WTC11 (cell line): ENCODE data around the gene COPS9. TPM values are rescaled to one million over a fixed set of nuclear protein-coding genes. Genes with fewer than 3 reads are reported as not detected.

Experiments used
- ATAC-seq: fragments of 200-7000 bp; cut with Tn5 transposase; 2 replicates; pipeline ENCODE4 v1.10.0; 2021; ENCODE audit warnings: mild to moderate bottlenecking, moderate library complexity
- CTCF ChIA-PET: fragments of 300-600 bp; sonication (Branson Sonifier 250); formaldehyde crosslinking; loops from one replicate; lab custom pipeline; 2021; ENCODE audit warnings: antibody characterized with exemption; lab: Charles Lee
- POLR2A ChIA-PET: fragments of 350-600 bp; sonication (Branson Sonifier 250); formaldehyde crosslinking; loops from one replicate; lab custom pipeline; 2021; ENCODE audit warnings: antibody characterized with exemption; lab: Charles Lee
- DNase-seq: peaks from one replicate; pipeline ENCODE4 v3.0.0; 2021; ENCODE audit warnings: low spot score
- H3K27ac Mint-ChIP-seq: 2 replicates; pipeline ENCODE4 v1.8.0; 2021; ENCODE audit warnings: mixed read lengths
- H3K27me3 Mint-ChIP-seq: 2 replicates; pipeline ENCODE4 v1.8.0; 2021; ENCODE audit warnings: low read depth, mild to moderate bottlenecking, moderate library complexity, mixed read lengths
- H3K36me3 Mint-ChIP-seq: 2 replicates; pipeline ENCODE4 v1.8.0; 2021; ENCODE audit warnings: mixed read lengths
- H3K4me1 Mint-ChIP-seq: 2 replicates; pipeline ENCODE4 v1.8.0; 2022; ENCODE audit warnings: mixed read lengths
- H3K4me3 Mint-ChIP-seq: 2 replicates; pipeline ENCODE4 v1.8.0; 2021; ENCODE audit warnings: mild to moderate bottlenecking, moderate library complexity, mixed read lengths
- H3K9me3 Mint-ChIP-seq: 2 replicates; pipeline ENCODE4 v1.8.0; 2021; ENCODE audit warnings: mixed read lengths
- NR1H2 ChIP-seq: sonication (generic); formaldehyde crosslinking; IDR thresholded peaks from 2 replicates; pipeline ENCODE4 v1.9.0; 2021; ENCODE audit warnings: mild to moderate bottlenecking, moderate library complexity, missing genetic modification reagents
- OVOL2 ChIP-seq: fragments of 250-450 bp; sonication (Bioruptor Pico); IDR thresholded peaks from 2 replicates; pipeline ENCODE4 v1.9.0; 2021; ENCODE audit warnings: mild to moderate bottlenecking, borderline replicate concordance
- RORB ChIP-seq: fragments of 250-450 bp; sonication (Bioruptor Pico); IDR thresholded peaks from 2 replicates; pipeline ENCODE4 v1.9.0; 2021; ENCODE audit warnings: mild to moderate bottlenecking
- TCF7 ChIP-seq: sonication (generic); formaldehyde crosslinking; IDR thresholded peaks from 2 replicates; pipeline ENCODE4 v1.8.0; 2022; ENCODE audit warnings: mild to moderate bottlenecking, low read depth, missing genetic modification reagents, moderate library complexity
- TEAD1 ChIP-seq: sonication (generic); formaldehyde crosslinking; IDR thresholded peaks from 2 replicates; pipeline ENCODE4 v1.8.0; 2022; ENCODE audit warnings: mild to moderate bottlenecking, missing genetic modification reagents
- ZNF263 ChIP-seq: sonication (generic); formaldehyde crosslinking; IDR thresholded peaks from 2 replicates; pipeline ENCODE4 v1.8.1; 2022; ENCODE audit warnings: low read depth, mild to moderate bottlenecking, moderate library complexity, missing genetic modification reagents
- total RNA-seq: library from RNA; stranded (reverse); gene quantifications from 3 replicates; pipeline ENCODE4 v1.2.3, GENCODE V29; 2021
- TF ChIP-seq, protein P1 (sequence below): sonication (generic); formaldehyde crosslinking; IDR thresholded peaks from 2 replicates; pipeline ENCODE4 v1.8.1; 2023; ENCODE audit warnings: mild to moderate bottlenecking, moderate library complexity, missing genetic modification reagents
- TF ChIP-seq, protein P2 (sequence below): sonication (generic); formaldehyde crosslinking; IDR thresholded peaks from 2 replicates; pipeline ENCODE4 v1.8.1; 2022; ENCODE audit warnings: mild to moderate bottlenecking, moderate library complexity, missing genetic modification reagents
- TF ChIP-seq, protein P3 (sequence below): sonication (generic); formaldehyde crosslinking; IDR thresholded peaks from 2 replicates; pipeline ENCODE4 v1.8.1; 2023; ENCODE audit warnings: mild to moderate bottlenecking, missing genetic modification reagents, moderate library complexity
- TF ChIP-seq, protein P4 (sequence below): sonication (generic); formaldehyde crosslinking; IDR thresholded peaks from 2 replicates; pipeline ENCODE4 v1.8.1; 2023; ENCODE audit warnings: mild to moderate bottlenecking, missing genetic modification reagents, moderate library complexity
- TF ChIP-seq, protein P5 (sequence below): fragments of 200-600 bp; IDR thresholded peaks from 2 replicates; pipeline ENCODE4 v1.8.0; 2022; ENCODE audit warnings: antibody characterized with exemption
- TF ChIP-seq, protein P6 (sequence below): sonication (generic); formaldehyde crosslinking; IDR thresholded peaks from 2 replicates; pipeline ENCODE4 v1.8.1; 2023; ENCODE audit warnings: mild to moderate bottlenecking, missing genetic modification reagents

COPS9 gene
- total RNA-seq, 1 experiment from 2014 or later, result 142 TPM

DNA sequence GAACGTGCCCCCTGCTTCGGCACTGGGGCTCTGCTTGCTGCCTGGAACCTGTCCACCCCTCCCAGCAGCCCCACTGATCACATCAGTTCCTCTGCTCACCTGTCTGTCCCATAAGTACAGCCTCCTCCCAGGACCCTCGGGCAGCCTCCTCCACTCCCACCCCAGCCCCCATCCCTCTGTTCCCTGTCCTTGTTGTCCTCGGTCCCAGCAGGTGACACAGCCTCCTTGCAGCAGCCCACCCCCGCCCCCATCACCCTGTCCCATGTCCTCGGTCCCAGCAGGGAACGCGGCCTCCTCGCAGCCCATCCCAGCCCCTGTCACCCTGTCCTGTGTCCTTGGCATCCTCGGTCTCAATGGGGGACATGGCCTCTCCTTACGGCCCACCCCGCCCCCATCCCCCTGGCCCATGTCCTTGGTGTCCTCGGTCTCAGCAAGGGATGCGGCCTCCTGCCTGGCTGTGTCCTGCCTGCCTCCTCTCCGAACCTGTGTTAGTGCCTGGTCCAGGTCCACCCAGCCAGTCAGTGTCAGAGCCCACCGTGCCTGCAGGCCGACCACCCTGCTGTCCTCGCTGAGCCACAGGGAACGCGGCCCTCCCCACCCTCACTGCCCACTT, 8.7 kb upstream of the COPS9 start:
- ChIA-PET POLR2A (no interaction called here), CTCF (interaction anchor here (0.6 to 5.0 kb wide), 9 partner anchors 10 to 352 kb away, joined by 3 to 84 read pairs (median 4); no protein-coding TSS in a partner anchor)
- peaks cover 10% of the 10 kb centered on the region for H3K9me3 Mint-ChIP-seq
- no peak overlapping the region for H3K27ac Mint-ChIP-seq
- H3K27me3 Mint-ChIP-seq, result no peaks in the 10 kb centered on the region
- TF ChIP-seq TEAD1 (CRISPR knock-in tag) (no peak), NR1H2 (CRISPR knock-in tag) (no peak), RORB (no peak), TCF7 (CRISPR knock-in tag) (no peak)
- TF ChIP-seq, protein P1, sequence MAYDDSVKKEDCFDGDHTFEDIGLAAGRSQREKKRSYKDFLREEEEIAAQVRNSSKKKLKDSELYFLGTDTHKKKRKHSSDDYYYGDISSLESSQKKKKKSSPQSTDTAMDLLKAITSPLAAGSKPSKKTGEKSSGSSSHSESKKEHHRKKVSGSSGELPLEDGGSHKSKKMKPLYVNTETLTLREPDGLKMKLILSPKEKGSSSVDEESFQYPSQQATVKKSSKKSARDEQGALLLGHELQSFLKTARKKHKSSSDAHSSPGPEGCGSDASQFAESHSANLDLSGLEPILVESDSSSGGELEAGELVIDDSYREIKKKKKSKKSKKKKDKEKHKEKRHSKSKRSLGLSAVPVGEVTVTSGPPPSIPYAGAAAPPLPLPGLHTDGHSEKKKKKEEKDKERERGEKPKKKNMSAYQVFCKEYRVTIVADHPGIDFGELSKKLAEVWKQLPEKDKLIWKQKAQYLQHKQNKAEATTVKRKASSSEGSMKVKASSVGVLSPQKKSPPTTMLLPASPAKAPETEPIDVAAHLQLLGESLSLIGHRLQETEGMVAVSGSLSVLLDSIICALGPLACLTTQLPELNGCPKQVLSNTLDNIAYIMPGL, result no peak
- TF ChIP-seq, protein P2, sequence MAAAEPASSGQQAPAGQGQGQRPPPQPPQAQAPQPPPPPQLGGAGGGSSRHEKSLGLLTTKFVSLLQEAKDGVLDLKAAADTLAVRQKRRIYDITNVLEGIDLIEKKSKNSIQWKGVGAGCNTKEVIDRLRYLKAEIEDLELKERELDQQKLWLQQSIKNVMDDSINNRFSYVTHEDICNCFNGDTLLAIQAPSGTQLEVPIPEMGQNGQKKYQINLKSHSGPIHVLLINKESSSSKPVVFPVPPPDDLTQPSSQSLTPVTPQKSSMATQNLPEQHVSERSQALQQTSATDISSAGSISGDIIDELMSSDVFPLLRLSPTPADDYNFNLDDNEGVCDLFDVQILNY, result no peak
- TF ChIP-seq, protein P3, sequence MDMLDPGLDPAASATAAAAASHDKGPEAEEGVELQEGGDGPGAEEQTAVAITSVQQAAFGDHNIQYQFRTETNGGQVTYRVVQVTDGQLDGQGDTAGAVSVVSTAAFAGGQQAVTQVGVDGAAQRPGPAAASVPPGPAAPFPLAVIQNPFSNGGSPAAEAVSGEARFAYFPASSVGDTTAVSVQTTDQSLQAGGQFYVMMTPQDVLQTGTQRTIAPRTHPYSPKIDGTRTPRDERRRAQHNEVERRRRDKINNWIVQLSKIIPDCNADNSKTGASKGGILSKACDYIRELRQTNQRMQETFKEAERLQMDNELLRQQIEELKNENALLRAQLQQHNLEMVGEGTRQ (CRISPR knock-in tag), result no peak
- TF ChIP-seq, protein P4, sequence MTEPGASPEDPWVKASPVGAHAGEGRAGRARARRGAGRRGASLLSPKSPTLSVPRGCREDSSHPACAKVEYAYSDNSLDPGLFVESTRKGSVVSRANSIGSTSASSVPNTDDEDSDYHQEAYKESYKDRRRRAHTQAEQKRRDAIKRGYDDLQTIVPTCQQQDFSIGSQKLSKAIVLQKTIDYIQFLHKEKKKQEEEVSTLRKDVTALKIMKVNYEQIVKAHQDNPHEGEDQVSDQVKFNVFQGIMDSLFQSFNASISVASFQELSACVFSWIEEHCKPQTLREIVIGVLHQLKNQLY, result no peak
- H3K4me1 Mint-ChIP-seq, result peaks cover 8% of the 10 kb centered on the region
- no peaks in the 10 kb centered on the region for H3K36me3 Mint-ChIP-seq
- no peak overlapping the region for H3K4me3 Mint-ChIP-seq
- DNase-seq, result no peak
- no peak for ATAC-seq

DNA sequence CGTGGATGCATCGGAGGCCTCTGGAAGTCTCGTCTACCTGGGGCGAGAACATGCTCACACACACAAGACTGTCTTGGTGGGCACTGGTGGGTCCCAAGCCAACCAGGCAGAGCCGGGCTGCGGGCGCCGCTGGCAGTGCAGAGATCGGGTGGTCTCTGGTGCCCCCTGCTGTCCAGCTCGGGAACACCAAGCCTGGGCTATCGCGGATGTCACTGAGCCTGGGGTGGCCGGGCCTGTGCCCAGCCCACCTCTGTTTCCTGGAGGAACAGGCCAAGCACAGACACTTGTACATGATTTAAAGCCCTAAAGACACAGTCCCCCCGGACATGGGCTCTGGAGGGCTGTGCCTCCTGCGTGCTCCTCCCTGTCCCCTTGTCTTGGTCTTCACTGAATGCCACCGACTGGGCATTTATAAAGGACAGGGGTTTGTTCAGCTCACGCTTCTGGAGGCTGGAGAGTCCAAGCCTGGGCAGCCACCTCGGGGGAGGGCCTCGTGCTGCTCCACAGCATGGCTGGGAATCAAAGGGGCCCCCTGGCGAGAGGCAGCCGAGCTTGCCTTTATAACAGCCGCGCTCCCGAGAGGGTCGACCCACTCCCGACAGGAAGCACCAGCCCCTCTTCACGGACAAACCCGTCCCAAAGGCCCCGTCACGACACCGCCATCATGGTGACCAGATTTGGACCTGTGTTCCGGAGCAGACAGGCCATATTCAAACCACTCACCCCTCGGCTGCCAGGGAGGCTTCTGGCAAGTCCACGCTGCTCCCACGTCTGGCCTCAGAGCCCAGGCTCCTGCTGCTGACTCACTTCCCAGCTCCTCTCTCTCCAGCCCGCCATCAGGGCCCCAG, 7.9 kb upstream of the COPS9 start:
- Mint-ChIP-seq H3K36me3 (no peaks in the 10 kb centered on the region), H3K9me3 (peaks cover 10% of the 10 kb centered on the region), H3K27me3 (no peaks in the 10 kb centered on the region), H3K27ac (no peak overlapping the region), H3K4me3 (no peak overlapping the region), H3K4me1 (peaks cover 15% of the 10 kb centered on the region)
- TF ChIP-seq, protein P5, sequence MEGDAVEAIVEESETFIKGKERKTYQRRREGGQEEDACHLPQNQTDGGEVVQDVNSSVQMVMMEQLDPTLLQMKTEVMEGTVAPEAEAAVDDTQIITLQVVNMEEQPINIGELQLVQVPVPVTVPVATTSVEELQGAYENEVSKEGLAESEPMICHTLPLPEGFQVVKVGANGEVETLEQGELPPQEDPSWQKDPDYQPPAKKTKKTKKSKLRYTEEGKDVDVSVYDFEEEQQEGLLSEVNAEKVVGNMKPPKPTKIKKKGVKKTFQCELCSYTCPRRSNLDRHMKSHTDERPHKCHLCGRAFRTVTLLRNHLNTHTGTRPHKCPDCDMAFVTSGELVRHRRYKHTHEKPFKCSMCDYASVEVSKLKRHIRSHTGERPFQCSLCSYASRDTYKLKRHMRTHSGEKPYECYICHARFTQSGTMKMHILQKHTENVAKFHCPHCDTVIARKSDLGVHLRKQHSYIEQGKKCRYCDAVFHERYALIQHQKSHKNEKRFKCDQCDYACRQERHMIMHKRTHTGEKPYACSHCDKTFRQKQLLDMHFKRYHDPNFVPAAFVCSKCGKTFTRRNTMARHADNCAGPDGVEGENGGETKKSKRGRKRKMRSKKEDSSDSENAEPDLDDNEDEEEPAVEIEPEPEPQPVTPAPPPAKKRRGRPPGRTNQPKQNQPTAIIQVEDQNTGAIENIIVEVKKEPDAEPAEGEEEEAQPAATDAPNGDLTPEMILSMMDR, result peak; percentile 92
- TF ChIP-seq, protein P6, sequence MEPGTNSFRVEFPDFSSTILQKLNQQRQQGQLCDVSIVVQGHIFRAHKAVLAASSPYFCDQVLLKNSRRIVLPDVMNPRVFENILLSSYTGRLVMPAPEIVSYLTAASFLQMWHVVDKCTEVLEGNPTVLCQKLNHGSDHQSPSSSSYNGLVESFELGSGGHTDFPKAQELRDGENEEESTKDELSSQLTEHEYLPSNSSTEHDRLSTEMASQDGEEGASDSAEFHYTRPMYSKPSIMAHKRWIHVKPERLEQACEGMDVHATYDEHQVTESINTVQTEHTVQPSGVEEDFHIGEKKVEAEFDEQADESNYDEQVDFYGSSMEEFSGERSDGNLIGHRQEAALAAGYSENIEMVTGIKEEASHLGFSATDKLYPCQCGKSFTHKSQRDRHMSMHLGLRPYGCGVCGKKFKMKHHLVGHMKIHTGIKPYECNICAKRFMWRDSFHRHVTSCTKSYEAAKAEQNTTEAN, result no peak
- ATAC-seq (peak; percentile 90), DNase-seq (peak; percentile 89)
- ChIA-PET POLR2A (no interaction called here), CTCF (interaction anchor here (0.6 to 5.0 kb wide), 15 partner anchors 8 to 462 kb away, joined by 3 to 84 read pairs (median 4); no protein-coding TSS in a partner anchor)

DNA sequence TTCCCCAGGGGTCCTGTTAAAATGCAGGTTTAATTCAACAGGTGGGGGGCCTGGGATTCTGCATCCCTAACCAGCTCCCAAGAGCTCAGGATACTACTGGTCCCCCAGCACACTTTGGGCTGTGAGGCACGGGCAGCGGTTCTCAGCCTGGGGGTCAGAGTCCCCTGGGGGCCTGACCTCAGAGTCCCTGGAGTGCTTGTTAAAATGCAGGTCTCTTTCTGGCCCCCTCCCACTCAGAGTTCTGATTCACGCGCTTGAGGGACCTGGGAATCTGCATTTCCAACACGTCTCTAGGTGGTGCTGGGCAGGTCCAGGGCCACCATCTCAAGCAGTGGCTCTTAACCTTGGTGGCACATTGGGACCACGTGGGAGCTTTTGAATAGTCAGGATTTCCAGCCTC, 7.2 kb upstream of the COPS9 start:
- ATAC-seq, result no peak
- H3K4me1 Mint-ChIP-seq, result peaks cover 18% of the 10 kb centered on the region

More for the DNA sequence above, 7.2 kb upstream of the COPS9 start:
- TF ChIP-seq OVOL2 (CRISPR knock-in tag) (no peak), ZNF263 (CRISPR knock-in tag) (no peak)
- CTCF ChIA-PET, result interaction anchor here (0.8 to 5.0 kb wide), 9 partner anchors 9 to 461 kb away, joined by 3 to 84 read pairs (median 4); partner anchors contain the start of gene NDUFA10
- Mint-ChIP-seq H3K4me3 (no peak overlapping the region), H3K27ac (no peak overlapping the region), H3K9me3 (peaks cover 10% of the 10 kb centered on the region), H3K36me3 (no peaks in the 10 kb centered on the region), H3K27me3 (no peaks in the 10 kb centered on the region)
- POLR2A ChIA-PET, result no interaction called here
- no peak for DNase-seq
